SK-N-SH treated with all-trans-retinoic acid at 6 μM for 48 hours (cell line): ENCODE measurements around the gene ATG2A.
A peak's percentile ranks its signal among the peaks of the same experiment; 100 is the strongest.

Experiments
- ATAC-seq: fragments of 200-7000 bp; cut with Tn5 transposase; 3 replicates; pipeline ENCODE4 v1.9.1; 2020; ENCODE audit warnings: mild to moderate bottlenecking, moderate library complexity
- ARNTL ChIP-seq: fragments of 450-650 bp; formaldehyde crosslinking; IDR thresholded peaks from 2 replicates; pipeline ENCODE4 v1.5.0; 2020; ENCODE audit warnings: low read depth, mild to moderate bottlenecking, moderate library complexity, borderline replicate concordance
- BACH2 ChIP-seq: fragments of 250-450 bp; sonication (Bioruptor Pico); IDR thresholded peaks from 2 replicates; pipeline ENCODE4 v1.9.0; 2021; ENCODE audit warnings: mild to moderate bottlenecking, borderline replicate concordance
- CREB5 ChIP-seq: fragments of 250-450 bp; sonication (Bioruptor Pico); IDR thresholded peaks from 2 replicates; pipeline ENCODE4 v1.5.1; 2020; ENCODE audit warnings: low read depth, mild to moderate bottlenecking, moderate library complexity
- CSDC2 ChIP-seq: fragments of 250-450 bp; sonication (Bioruptor Pico); IDR thresholded peaks from 2 replicates; pipeline ENCODE4 v1.5.0; 2020; ENCODE audit warnings: mild to moderate bottlenecking, moderate library complexity
- ESRRG ChIP-seq: fragments of 250-450 bp; sonication (Bioruptor Pico); IDR thresholded peaks from 2 replicates; pipeline ENCODE4 v1.6.1; 2021; ENCODE audit warnings: mild to moderate bottlenecking
- GLIS3 ChIP-seq: fragments of 250-450 bp; sonication (Bioruptor Pico); IDR thresholded peaks from 2 replicates; pipeline ENCODE4 v1.5.0; 2020; ENCODE audit warnings: mild to moderate bottlenecking, moderate library complexity
- OSR1 ChIP-seq: fragments of 250-450 bp; sonication (Bioruptor Pico); IDR thresholded peaks from 2 replicates; pipeline ENCODE4 v1.8.0; 2022; ENCODE audit warnings: moderate library complexity, mild to moderate bottlenecking, inconsistent platforms
- PATZ1 ChIP-seq: fragments of 250-450 bp; sonication (Bioruptor Pico); IDR thresholded peaks from 2 replicates; pipeline ENCODE4 v1.8.0; 2020; ENCODE audit warnings: mild to moderate bottlenecking, moderate library complexity, borderline replicate concordance
- POU6F1 ChIP-seq: fragments of 250-450 bp; sonication (Bioruptor Pico); IDR thresholded peaks from 2 replicates; pipeline ENCODE4 v1.8.0; 2021; ENCODE audit warnings: low read depth, mild to moderate bottlenecking, moderate library complexity, borderline replicate concordance
- PPARA ChIP-seq: fragments of 250-450 bp; sonication (Bioruptor Pico); IDR thresholded peaks from 2 replicates; pipeline ENCODE4 v1.5.0; 2020; ENCODE audit warnings: mild to moderate bottlenecking, borderline replicate concordance
- RARB ChIP-seq: fragments of 250-450 bp; sonication (Bioruptor Pico); IDR thresholded peaks from 2 replicates; pipeline ENCODE4 v1.8.0; 2021; ENCODE audit warnings: mild to moderate bottlenecking, moderate library complexity
- SNAI2 ChIP-seq: fragments of 250-450 bp; sonication (Bioruptor Pico); IDR thresholded peaks from 2 replicates; pipeline ENCODE4 v1.5.0; 2020; ENCODE audit warnings: mild to moderate bottlenecking, moderate library complexity
- TCF4 ChIP-seq: fragments of 250-450 bp; sonication (Bioruptor Pico); IDR thresholded peaks from 2 replicates; pipeline ENCODE4 v1.8.0; 2021; ENCODE audit warnings: mild to moderate bottlenecking, moderate library complexity, borderline replicate concordance
- TSHZ2 ChIP-seq: fragments of 250-450 bp; sonication (Bioruptor Pico); IDR thresholded peaks from 2 replicates; pipeline ENCODE4 v1.5.0; 2020; ENCODE audit warnings: mild to moderate bottlenecking, moderate library complexity
- ZC3H10 ChIP-seq: fragments of 250-450 bp; sonication (Bioruptor Pico); IDR thresholded peaks from 2 replicates; pipeline ENCODE4 v1.5.1; 2021; ENCODE audit warnings: mild to moderate bottlenecking, moderate library complexity
- ZFP3 ChIP-seq: fragments of 250-450 bp; sonication (Bioruptor Pico); IDR thresholded peaks from 2 replicates; pipeline ENCODE4 v1.5.0; 2020; ENCODE audit warnings: mild to moderate bottlenecking, moderate library complexity
- ZFP30 ChIP-seq: fragments of 450-650 bp; formaldehyde crosslinking; IDR thresholded peaks from 2 replicates; pipeline ENCODE4 v1.5.0; 2022; ENCODE audit warnings: mild to moderate bottlenecking, moderate library complexity
- ZNF565 ChIP-seq: fragments of 450-650 bp; formaldehyde crosslinking; conservative IDR thresholded peaks from 2 replicates; pipeline ENCODE4 v1.5.0; 2020; ENCODE audit warnings: low read depth, mild to moderate bottlenecking, moderate library complexity
- ZNF8 ChIP-seq: fragments of 450-650 bp; formaldehyde crosslinking; IDR thresholded peaks from 2 replicates; pipeline ENCODE4 v1.5.0; 2020; ENCODE audit warnings: mild to moderate bottlenecking, moderate library complexity

Gene ATG2A

GRCh38 chr11:64885367-64886286 lies 31.4 kb downstream of the ATG2A start:
- ATAC-seq: peak; percentile 30; the same call in 1 of the 3 replicates

GRCh38 chr11:64884019-64884418 lies 33.0 kb downstream of the ATG2A start:
- no peak for ATAC-seq
- no peak for TF ChIP-seq OSR1 (CRISPR knock-in tag)
- TF ChIP-seq TSHZ2 (CRISPR knock-in tag): no peak
- no peak for TF ChIP-seq TCF4 (CRISPR knock-in tag)
- no peak for TF ChIP-seq PATZ1 (CRISPR knock-in tag)
- TF ChIP-seq ZC3H10 (CRISPR knock-in tag): no peak
- no peak for TF ChIP-seq ZNF8
- no peak for TF ChIP-seq ZFP3

More at GRCh38 chr11:64885367-64886286, 31.4 kb downstream of the ATG2A start:
- no peak for TF ChIP-seq ARNTL (CRISPR knock-in tag)
- no peak for TF ChIP-seq PATZ1 (CRISPR knock-in tag)
- no peak for TF ChIP-seq ZNF8
- no peak for TF ChIP-seq POU6F1 (CRISPR knock-in tag)
- no peak for TF ChIP-seq BACH2 (CRISPR knock-in tag)
- no peak for TF ChIP-seq ZFP30 (CRISPR knock-in tag)
- no peak for TF ChIP-seq GLIS3 (CRISPR knock-in tag)
- TF ChIP-seq ZNF565 (CRISPR knock-in tag): no peak
- no peak for TF ChIP-seq OSR1 (CRISPR knock-in tag)
- TF ChIP-seq TCF4 (CRISPR knock-in tag): no peak
- no peak for TF ChIP-seq SNAI2 (CRISPR knock-in tag)
- no peak for TF ChIP-seq CSDC2 (CRISPR knock-in tag)
- no peak for TF ChIP-seq CREB5
- no peak for TF ChIP-seq ZC3H10 (CRISPR knock-in tag)
- no peak for TF ChIP-seq ZFP3
- TF ChIP-seq TSHZ2 (CRISPR knock-in tag): no peak
- TF ChIP-seq PPARA (CRISPR knock-in tag): no peak
- TF ChIP-seq RARB (CRISPR knock-in tag): no peak
- no peak for TF ChIP-seq ESRRG (CRISPR knock-in tag)
